Suppressor macrophage treated with lipopolysaccharide for 4 hours (primary cell): Measurements from ENCODE around the gene SMARCB1.

Experiments
- DNase-seq: peaks from one replicate; pipeline ENCODE4 v3.0.0-alpha.2; 2020

The SMARCB1 gene

GRCh38 chr22:23786752-23787599 lies at the start of gene SMARCB1:
Gene SMARCB1, plus strand, starts transcription at chr22:23786966. Its CDS starts 204 bp downstream, at chr22:23787170.
- DNase-seq, result peak; percentile 96

- no peak for DNase-seq
Observed at GRCh38 chr22:23737696-23738095, 49.1 kb upstream of the SMARCB1 start.

- no peak for DNase-seq
Observed at GRCh38 chr22:23742505-23743264, 44.1 kb upstream of the SMARCB1 start.

- DNase-seq, result no peak
Observed at GRCh38 chr22:23743303-23743705, 43.5 kb upstream of the SMARCB1 start.

GRCh38 chr22:23744001-23744400 lies 42.8 kb upstream of the SMARCB1 start:
- no peak for DNase-seq

- no peak for DNase-seq
Observed at GRCh38 chr22:23744485-23744884, 42.3 kb upstream of the SMARCB1 start.

GRCh38 chr22:23745791-23746190 lies 41.0 kb upstream of the SMARCB1 start:
- DNase-seq, result no peak

- DNase-seq, result no peak
Observed at GRCh38 chr22:23749841-23750301, 36.9 kb upstream of the SMARCB1 start.

- DNase-seq, result no peak
Observed at GRCh38 chr22:23750367-23750713, 36.4 kb upstream of the SMARCB1 start.

GRCh38 chr22:23750714-23751440 lies 35.9 kb upstream of the SMARCB1 start, which contains the start of gene ZNF70:
Gene ZNF70, minus strand, starts transcription at chr22:23751112. Its CDS starts 5,972 bp downstream, at chr22:23745140.
- peak; percentile 88 for DNase-seq

- no peak for DNase-seq
Observed at GRCh38 chr22:23751441-23751996, 35.2 kb upstream of the SMARCB1 start.

- no peak for DNase-seq
Observed at GRCh38 chr22:23752090-23752691, 34.6 kb upstream of the SMARCB1 start.

GRCh38 chr22:23752750-23753149 lies 34.0 kb upstream of the SMARCB1 start:
- DNase-seq, result no peak

- DNase-seq, result no peak
Observed at GRCh38 chr22:23753385-23753784, 33.4 kb upstream of the SMARCB1 start.

- DNase-seq, result no peak
Observed at GRCh38 chr22:23754220-23754919, 32.4 kb upstream of the SMARCB1 start, which contains the start of gene VPREB3. Gene VPREB3, minus strand, starts transcription at chr22:23754425. Its CDS starts 62 bp downstream, at chr22:23754363.

GRCh38 chr22:23754980-23755636 lies 31.7 kb upstream of the SMARCB1 start:
- no peak for DNase-seq

GRCh38 chr22:23755711-23756110 lies 31.1 kb upstream of the SMARCB1 start:
- DNase-seq, result no peak

GRCh38 chr22:23756891-23757290 lies 29.9 kb upstream of the SMARCB1 start:
- DNase-seq, result no peak

- DNase-seq, result no peak
Observed at GRCh38 chr22:23759566-23759965, 27.2 kb upstream of the SMARCB1 start.

- DNase-seq, result no peak
Observed at GRCh38 chr22:23760056-23760455, 26.7 kb upstream of the SMARCB1 start.
